ENCODE results near the gene MAML2.

The MAML2 gene

DNA sequence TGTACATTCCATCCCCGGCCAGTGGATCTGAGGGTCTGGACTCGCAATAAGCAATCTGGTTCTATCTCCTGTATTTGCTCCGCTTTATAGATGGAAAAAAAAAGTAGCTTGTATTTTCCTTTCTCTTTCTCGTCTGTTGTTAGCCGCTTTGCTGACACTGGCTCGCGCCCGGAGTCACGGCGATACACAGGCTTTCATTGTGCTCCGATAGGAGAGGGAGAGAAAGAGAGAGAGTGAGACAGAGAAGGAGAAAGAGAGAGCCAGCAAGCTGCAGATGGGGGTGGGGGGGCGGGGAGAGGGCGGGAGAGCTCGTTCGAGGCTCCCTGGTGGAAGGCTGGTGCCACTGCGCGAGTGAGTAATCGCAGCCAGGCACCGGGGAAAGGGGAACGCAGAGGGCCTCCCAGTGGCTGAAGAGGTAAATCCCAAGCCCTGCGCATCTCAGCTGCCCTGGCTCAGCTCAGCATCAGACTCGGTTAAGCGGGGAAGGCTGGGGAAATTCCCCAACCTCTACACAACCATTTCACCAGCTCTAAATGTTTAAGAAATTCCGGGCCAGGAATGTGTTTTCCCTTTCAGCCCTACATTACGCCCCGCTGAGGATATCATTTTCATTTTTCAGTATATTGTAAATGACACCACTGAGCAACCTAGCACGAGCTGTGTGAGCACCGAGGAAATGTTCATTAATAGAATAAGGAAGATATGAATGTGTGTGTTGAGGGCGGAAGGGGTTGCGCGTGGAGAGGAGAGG is at the start of gene MAML2:
Gene MAML2 (minus strand): TSS at position 235 of the 751 bp plus-strand sequence. CDS start 1,300 bp downstream, outside the sequence.
- peak; percentile 90 to 93 for DNase-seq

DNA sequence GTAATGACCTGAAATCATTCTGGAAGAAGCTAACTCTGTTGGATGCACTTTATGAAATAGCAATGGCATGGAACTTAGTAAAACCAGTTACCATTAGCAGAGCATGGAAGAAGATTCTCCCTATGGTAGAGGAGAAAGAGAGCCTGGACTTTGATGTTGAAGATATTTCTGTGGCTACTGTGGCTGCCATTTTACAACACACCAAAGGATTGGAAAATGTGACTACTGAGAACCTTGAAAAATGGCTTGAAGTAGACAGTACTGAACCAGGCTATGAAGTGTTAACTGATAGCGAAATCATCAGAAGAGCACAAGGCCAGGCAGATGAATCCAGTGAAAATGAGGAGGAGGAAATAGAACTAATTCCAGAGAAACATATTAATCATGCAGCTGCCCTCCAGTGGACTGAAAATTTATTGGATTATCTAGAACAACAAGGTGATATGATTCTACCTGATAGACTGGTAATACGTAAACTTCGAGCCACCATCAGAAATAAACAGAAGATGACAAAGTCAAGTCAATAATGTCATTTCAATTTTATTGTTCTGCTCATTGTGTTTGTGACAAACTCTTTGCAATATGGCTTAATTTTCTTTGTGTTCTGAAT is 48.8 kb upstream of the MAML2 start:
- DNase-seq, result no peak

DNA sequence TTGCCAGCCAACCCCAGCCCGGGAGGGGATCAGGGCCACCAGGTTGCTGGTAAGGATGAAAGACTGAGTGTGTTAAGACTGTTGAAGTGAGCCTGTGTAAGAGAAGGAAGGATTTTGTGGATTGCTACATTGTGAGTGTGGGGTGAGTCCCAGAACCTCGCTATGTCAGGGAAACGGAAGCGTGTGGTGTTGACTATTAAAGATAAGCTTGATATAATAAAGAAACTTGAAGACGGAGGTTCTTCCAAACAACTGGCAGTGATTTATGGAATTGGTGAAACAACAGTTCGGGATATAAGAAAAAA is 47.4 kb upstream of the MAML2 start:
- no peak for DNase-seq

DNA sequence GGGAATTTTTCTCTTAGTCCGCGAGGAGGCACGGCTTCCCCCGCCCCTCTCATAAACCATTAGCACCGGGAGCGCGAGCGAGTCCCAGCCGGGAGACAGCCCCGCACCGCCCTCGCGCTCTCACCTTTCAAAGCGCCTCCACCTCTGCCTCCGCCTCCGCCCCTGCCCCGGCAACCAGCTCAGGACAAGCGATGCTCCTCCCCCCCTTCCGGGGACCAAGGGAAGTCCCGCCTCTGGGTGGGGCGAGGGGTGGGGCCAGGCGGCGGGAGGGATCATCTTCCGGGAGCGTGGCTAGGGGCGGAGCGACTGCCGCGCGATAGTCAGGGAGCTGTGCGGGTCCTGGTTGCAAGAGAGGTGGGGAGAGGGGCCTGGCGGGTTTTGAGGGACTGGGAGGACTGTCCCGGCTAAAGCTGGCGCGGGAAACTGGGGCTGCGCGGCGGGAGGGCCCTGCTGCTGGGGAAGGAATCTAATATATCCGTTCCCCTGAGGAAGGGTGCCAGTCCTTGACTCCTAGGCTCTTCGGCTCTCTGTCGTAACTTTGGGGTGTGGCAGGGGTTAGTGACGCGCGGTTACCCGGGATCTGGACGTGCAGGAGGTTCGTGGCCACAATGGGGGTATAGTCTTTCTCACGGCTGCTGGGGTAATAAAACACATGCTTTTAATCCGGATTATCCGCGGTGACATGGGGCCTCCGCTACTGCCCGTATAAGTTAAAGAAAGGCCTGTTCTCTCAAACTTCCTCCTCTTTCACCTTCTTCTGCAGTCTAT is 46.9 kb upstream of the MAML2 start, which contains the start of the genes CCDC82 and JRKL:
Gene CCDC82 (minus strand): TSS at position 193 of the 768 bp plus-strand sequence. CDS start 5,165 bp downstream, outside the sequence.
Gene JRKL (plus strand): TSS at position 294 of the 768 bp plus-strand sequence. CDS start 637 bp downstream, outside the sequence.
- DNase-seq, result peak; percentile 99

DNA sequence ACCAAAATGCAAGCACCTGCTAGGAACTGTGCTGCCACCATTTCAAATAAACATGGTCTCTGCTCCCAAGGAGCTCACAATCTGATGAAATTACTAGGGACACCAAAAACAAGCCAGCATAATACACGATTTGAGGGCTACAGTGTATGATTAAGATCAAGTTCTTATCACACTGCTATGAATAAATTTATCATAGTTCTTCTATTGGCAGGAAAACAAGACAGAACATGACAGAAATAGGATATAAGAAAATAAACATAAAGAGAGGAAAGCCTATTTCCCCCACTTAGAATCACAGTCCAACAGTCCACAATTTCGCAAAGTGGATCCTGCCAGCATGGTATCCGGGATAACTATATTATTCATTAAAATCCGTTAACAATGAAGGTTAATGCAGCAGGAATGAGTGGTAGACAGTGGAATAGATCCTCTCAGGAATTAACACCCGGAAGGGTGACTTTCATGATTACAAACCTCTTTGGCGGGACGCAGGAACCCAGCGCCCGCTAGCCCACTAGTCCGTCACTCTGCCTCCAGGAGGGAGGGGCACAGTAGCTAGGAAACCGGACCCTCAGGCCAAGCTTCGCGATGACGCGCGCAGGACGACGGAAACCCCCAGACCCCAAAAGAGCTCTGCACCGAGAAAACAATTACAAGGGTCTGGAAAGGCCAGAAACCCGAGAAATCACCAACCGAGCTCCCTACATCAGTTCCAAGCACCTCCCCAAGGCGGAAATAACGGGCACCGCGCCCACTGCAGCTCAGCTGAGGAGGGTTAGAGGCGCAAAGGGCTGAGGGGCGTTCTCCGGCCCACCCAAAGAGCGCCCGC is 46.1 kb upstream of the MAML2 start:
- no peak for DNase-seq

DNA sequence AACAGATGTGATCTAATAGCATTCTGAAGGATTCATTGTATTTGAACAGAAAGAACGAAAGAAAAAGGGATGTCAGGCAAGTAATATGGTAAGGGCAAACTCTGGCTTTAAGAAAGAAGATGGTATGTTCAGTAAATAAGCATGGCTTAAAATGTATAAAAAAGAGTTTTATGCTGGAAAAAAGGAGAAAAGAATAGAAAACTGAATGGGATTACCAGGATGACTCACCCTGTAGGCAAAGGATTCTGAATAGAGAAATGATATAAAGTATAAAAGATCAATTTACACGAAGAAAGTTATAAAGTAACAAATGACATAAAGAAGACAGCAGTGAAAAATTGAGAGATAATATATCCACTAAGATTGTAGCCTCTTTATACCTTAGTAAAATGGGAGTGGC is 42.2 kb upstream of the MAML2 start:
- no peak for DNase-seq

DNA sequence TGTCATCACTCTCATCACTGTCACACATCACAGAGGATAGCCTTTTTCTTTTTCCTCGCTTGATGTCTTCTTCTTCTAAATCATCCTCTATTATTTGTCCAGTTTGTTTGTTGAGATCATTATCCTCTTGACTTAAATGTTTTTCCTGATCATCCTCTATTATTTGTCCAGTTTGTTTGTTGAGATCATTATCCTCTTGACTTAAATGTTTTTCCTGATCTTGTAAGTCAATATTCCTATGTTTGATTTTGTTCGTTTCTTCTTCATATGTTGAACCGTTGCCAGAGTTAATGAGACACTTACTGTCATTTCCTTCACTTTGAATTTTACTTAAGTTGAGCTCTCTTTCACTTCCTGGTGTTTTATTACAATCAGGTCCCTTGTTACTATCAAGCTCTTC is 41.2 kb upstream of the MAML2 start:
- no peak for DNase-seq

DNA sequence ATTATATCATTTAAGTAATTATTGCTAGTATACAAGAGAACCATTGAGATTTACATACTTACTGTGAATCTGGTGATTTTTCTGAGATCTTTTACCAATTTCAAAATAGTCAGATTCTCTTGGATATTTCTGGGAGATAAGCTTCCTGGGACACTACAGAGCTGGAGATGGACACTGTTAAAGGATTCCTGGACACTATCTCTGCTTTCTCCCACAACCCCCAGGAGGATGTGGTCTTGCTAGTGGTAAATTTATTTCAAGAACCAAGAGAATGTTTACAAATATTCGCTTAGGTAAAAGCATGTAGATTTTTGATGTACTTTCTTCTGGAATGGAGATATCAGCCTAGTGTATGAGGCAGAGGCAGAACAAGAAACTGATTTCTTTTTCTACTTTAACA is 33.8 kb upstream of the MAML2 start:
- no peak for DNase-seq

DNA sequence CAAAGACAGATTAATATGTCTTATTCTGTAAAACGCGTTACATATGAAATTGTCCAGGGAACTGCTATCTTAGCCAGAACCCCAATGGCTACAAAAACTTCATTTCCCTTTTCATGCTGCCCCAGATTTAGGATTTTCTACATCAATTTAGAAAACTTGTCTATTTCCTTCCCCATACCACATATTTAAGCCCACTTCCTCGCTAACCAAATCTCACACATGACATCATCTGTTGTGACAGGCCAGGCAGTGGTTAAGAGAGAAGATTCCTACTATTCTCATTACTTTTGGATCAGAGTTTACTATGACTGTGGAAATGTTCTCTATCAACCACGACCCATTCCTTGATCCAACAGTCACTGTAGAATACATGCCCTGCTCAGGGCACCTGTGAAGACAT is 30.8 kb upstream of the MAML2 start:
- no peak for DNase-seq

DNA sequence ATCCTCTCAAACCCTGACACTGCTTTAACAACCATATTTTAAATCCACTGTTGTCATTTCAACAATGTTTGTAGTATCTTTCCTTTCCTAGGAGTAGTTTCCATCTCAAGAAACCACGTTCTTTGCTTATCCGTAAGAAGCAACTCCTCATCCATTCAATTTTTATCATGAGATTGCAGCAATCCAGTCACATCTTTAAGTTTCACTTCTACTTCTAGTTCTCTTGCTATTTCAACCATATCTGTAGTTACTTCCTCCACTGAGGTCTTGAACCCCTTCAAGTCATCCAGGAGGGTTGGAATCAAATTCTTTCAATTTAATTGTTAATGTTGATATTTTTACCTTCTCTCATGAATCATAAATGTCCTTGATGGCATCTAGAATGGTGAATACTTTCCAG is 24.3 kb upstream of the MAML2 start:
- DNase-seq, result no peak

DNA sequence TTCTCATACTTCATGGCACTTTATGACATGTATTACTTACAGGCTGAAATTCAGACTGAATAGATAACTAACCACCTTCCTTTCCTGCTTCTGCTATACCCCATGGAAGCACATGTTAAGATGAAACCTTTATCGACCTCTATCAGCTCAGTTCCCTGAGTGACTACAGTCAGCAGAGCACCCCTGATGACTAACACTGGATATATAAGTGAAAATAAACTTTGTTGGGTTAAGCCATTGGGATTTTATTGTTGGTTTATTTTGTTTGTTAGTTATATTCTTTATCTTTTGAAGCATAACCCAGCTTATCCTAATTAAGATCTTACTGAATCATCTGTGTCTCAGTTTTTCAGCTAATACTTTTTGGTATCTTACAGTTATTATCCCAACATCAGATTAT is 23.0 kb upstream of the MAML2 start:
- no peak for DNase-seq

DNA sequence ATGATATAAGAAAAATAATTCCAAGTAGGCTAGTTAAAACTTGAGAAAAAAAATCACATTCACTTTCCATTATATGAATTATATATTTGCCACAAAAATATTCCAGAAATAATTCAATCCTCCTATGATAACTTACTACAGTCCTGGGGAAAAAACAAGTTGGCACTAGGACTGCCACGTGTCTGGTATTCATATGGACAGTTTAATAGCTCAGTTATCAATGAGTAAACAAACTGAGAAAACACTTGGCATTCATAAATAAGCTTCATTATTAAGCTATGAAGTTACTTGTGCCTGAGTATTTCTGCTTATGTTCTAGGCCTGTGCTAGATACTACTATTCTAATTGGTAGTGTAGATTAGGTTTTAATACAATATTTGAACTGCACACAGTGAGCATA is 22.5 kb upstream of the MAML2 start:
- no peak for DNase-seq

DNA sequence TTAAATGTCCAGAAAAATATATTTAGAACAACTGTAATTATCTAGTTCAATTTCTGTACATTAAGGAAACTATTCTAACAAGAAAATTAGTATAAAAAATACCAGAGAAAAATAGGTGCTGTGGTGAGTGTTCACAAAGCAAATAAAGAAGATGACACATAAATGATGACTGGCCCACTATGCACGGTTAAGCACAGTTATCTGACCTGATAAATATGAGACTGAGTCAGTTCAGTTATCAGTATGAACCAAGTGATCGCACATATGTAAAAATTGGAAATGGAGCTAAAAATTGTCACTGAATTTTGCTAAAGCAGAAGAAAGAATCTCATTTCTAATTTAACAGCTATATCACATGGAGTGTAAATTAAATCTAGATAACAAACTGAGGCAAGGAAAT is 18.8 kb upstream of the MAML2 start:
- DNase-seq, result no peak

DNA sequence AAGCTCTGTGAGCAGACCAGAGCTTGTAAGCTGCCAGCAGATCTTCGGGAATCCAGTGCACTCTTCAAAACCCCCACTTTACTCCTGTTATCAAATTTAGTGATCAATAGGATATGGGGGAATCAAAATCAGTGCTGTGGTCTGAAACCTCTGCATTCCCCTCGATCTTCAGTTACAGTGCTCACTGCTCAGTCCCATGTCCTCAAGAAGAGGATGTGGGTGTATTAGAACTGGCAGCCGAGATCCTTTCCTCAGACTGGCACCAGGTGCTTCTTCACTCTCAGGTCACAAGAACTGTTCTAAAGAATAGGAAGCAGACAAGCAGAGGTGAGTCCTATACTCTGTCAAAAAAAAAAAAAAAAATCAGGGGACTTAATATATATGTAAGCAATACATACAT is 15.3 kb upstream of the MAML2 start:
- no peak for DNase-seq

DNA sequence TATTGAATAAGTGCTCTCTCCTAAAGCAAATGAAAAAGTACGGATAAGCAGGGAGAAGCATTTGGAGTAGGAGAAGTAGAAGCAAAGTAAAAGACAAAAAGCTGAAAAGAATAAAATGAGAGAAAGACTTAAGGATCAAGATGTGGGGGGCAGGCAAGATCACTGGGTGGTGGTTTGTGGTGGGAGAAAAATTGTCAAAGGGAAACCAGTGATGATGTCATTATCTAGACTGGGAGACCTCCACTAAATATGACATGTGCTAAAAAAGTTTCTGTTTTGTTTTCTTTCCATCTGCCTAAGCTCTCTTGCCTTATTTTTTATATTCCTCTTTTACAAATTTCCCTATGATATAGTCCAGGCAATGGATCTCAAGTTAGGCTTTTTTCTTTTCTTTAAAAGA is 14.8 kb upstream of the MAML2 start:
- no peak for DNase-seq

DNA sequence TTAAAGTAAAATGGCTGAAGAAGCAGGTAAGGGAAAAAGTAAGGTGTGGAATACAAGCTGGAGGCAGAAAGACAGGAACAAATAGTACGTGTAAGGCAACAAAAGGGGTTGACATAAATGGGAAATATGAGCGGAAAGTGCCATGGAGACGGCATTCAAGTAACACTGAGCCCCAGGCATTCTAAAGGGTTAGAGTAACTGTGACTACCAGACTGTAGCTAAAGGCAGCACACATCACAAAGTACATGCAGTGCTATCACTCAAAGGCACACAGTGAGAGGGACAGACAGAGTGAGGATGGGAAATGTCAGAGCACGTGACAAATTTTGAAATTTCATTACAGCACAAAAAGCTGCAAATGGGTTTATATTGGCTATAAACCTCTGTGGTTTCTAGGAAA is 13.9 kb upstream of the MAML2 start:
- DNase-seq, result no peak

DNA sequence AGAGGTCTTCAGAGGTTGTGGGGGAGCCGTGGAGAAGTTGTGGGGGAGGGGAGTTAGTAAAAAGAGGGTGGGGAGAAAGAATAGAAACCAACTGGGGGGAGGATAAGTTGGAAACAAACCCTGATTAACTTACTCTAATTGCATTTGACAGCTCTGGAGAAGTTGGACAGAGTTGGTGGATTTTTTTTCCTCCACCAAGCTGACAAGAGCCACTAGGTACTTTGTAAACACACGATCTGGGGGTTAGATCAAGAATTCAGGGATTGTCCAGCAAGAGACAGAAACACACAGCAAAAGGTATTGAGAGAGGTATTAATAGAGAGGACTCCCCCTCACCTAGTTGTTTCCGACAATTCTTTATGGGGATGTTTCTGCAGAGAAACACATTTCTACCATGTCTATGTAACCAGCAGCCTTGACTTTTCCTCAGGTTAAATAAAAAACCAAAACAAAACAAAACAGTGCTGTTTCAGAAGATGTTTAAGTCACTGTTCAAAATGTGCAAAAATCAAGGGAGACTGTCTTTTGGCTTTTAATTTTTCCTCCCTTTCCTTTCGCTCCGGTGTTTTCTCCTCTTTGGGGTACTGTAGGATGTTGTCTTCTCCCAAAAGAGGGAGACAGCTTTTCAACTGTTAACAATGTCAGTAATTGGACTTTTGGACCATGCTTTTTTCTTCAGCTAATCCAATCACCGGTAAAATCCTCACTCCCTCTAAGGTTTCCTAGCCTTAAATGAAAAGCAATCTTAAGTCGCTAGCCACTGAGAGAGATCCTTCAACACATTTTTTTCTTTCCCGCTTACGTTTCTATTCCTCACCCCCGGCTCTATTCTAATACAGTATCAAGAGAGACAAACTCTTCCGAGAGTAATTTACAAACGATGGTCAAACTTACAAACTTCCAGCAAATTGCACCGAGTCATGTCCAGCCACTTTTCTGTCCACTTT is 708 bp downstream of the MAML2 start:
- DNase-seq, result no peak

DNA sequence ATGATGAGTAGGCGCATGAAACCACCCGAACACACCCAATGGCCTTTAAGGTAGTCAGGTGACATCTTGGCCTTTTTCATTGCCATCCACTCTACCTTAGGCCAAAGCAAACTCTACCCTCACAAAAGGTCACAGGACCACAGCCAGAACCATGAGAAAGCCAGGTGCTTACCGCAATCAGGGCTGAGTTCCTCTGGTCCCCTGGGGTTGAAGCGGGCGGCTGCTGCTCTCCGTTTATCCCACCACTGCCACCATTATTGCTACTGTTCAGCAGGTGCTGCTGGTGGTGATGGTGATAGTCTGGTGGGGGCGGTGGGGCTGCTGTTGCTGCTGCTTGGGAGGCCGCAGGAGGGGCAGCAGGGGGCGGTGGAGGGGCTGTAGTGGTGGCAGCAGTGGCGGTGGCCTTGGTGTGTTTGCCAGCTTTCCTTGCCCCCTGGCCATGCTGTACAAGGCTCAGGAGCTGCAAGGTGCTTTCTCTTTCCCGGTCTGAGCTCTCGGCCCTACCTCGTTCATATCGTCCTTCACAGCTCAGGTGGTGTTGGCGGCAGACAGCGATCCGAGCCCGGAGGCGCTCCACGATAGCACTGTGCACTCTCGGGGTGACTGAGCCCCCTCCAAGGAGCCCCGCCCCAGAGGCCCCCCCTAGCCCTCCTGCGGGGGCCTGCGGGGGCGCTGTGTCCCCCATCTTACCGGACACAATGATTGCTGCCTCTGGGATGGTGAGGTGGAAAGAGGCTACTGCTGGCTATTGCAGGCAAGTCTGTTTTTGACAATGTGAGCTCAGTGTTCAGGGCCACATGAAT is 1.6 kb downstream of the MAML2 start:
- peak; percentile 61 to 67 for DNase-seq

DNA sequence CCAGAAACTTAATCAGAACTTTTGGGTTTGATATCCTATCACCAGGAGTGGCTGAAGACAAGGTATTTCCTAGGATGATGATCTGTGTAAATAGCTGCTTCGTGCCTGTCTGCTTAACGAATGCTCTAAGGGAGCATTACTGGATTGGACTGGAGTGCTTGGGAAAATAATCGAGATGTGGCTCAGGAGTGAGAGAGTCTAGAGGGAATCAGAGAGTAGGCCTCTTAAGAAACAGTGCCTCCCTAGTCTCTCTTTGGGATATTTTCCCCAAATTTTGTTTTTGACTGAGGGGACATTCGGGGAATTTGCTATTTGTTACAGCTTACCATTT is 2.5 kb downstream of the MAML2 start:
- DNase-seq, result no peak

DNA sequence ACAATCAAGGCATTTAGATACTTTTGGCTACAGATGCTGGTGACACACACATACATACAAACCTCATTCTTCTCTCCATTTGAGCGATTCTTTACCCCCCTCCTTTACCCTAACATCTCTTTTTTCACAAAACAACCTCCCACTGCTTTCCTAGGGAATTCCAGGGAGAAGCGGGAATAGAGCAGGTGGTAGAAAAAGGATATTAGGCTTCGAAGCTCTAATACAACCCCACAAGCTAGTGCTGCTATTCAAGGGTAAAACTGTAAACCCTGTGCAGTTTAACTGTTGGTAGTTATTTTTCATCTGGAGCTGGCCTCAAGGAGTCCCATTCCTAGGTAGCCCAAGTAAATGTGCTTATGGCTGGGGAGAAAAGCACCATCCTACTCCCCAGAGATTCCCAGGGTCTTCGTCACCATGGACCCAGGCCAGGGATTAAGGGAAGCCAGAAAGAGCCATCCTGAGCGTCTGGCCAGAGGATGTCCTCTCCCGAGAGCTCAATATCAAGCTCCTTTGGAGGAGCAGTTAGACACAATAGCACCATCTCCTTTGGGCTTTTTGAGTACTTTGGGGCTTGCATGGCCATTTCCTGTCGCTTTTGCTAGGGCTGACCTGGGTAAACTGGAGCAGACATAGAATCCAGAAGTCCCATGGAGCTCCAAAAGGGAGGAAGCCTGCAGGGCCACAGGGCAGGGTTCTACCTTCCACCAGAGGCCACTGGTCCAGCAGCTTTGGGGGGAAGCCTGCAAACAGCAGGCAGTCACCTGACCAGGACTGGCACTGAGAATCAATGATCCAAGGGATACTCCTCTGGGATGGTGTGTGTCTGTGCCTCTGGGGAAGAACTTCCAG is 3.1 kb downstream of the MAML2 start:
- DNase-seq, result no peak

Data from activated CD4-positive, alpha-beta T cell treated with anti-CD3 and anti-CD28 coated beads, Interleukin-2, amount 50 U/mL, for 48 hours (primary cell).